ENCODE data around the gene TBP. TPM values are rescaled to one million over a fixed set of nuclear protein-coding genes. Genes with fewer than 3 reads are reported as not detected.
A peak's percentile ranks its signal among the peaks of the same experiment; 100 is the strongest.

Gene TBP
- total RNA-seq, 1 donor from 2014 or later, result 19.3 TPM

DNA sequence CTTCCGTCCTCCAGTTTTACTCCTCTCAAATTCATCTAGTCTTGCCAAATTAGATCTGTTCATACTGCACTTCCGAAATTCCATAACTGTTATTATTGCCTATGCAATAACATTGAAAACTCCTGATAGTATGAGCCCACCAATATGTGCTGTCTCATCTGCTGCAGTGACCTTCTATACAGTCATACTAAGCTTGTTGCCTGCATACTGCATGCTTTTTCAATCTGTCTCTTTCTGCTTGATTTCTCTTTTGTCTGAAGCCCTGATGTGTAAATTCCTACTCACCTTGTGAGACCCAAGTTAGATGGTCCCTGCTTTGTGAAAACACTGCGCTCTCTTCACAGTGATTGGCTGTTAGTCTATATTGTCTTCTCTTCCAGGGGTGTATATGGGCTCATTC, 1.1 kb downstream of the TBP start:
- Histone ChIP-seq H3K9ac (ENCODE audit: low read length) (peak overlapping the region; percentile 97), H3K27ac (ENCODE audit: low read depth, low read length) (no peak overlapping the region), H3K9me3 (ENCODE audit: insufficient read depth, low read depth, low read length) (no peaks in the 10 kb centered on the region), H4K20me1 (ENCODE audit: insufficient read depth, low read length) (peaks cover 36% of the 10 kb centered on the region), H2AFZ (ENCODE audit: low read depth, low read length) (no peak overlapping the region), H3K79me2 (ENCODE audit: insufficient read depth, low read length) (peaks cover 73% of the 10 kb centered on the region), H3K36me3 (ENCODE audit: insufficient read depth, low read length) (no peaks in the 10 kb centered on the region), H3K4me2 (ENCODE audit: low read length) (peak overlapping the region; percentile 96), H3K4me3 (ENCODE audit: insufficient read depth, low read depth, low read length) (peak overlapping the region; percentile 91), H3K4me1 (ENCODE audit: insufficient read depth, low read length) (peaks cover 20% of the 10 kb centered on the region), H3K27me3 (ENCODE audit: insufficient read depth, low read length) (no peaks in the 10 kb centered on the region)
- Mint-ChIP-seq H3K27me3 (ENCODE audit: low read depth, unreplicated experiment) (no peaks in the 10 kb centered on the region), H3K27ac (ENCODE audit: unreplicated experiment) (no peak overlapping the region), H3K36me3 (ENCODE audit: low read depth, unreplicated experiment) (peaks cover 2% of the 10 kb centered on the region), H3K9me3 (ENCODE audit: unreplicated experiment) (no peaks in the 10 kb centered on the region), H3K4me3 (ENCODE audit: unreplicated experiment) (no peak overlapping the region), H3K4me1 (ENCODE audit: low read depth, unreplicated experiment) (peaks cover 10% of the 10 kb centered on the region)
- no peak for TF ChIP-seq CTCF (IDR thresholded peaks at IDR 0.05; ENCODE audit: insufficient read depth, low read depth, low read length)
- TF ChIP-seq EZH2 (IDR thresholded peaks at IDR 0.05; ENCODE audit: insufficient read depth, low read length), result no peak
- DNase-seq (ENCODE audit: low read depth) (no peak), FAIRE-seq (no peak)

- no peak overlapping the region for H3K4me2 ChIP-seq (ENCODE audit: low read length)
- no peak overlapping the region for H3K4me3 ChIP-seq (ENCODE audit: insufficient read depth, low read depth, low read length)
- H3K9me3 ChIP-seq (ENCODE audit: insufficient read depth, low read depth, low read length), result no peaks in the 10 kb centered on the region
- Mint-ChIP-seq H3K4me1 (ENCODE audit: low read depth, unreplicated experiment) (no peaks in the 10 kb centered on the region), H3K27ac (ENCODE audit: unreplicated experiment) (no peak overlapping the region), H3K9me3 (ENCODE audit: unreplicated experiment) (no peaks in the 10 kb centered on the region), H3K36me3 (ENCODE audit: low read depth, unreplicated experiment) (peaks cover 4% of the 10 kb centered on the region), H3K27me3 (ENCODE audit: low read depth, unreplicated experiment) (no peaks in the 10 kb centered on the region), H3K4me3 (ENCODE audit: unreplicated experiment) (no peak overlapping the region)
- H3K36me3 ChIP-seq (ENCODE audit: insufficient read depth, low read length), result peaks cover 28% of the 10 kb centered on the region
- H3K4me1 ChIP-seq (ENCODE audit: insufficient read depth, low read length), result no peaks in the 10 kb centered on the region
- peaks cover 44% of the 10 kb centered on the region for H3K79me2 ChIP-seq (ENCODE audit: insufficient read depth, low read length)
- no peaks in the 10 kb centered on the region for H3K27me3 ChIP-seq (ENCODE audit: insufficient read depth, low read length)
- FAIRE-seq (no peak), DNase-seq (ENCODE audit: low read depth) (no peak)
- no peak overlapping the region for H3K9ac ChIP-seq (ENCODE audit: low read length)
- H3K27ac ChIP-seq (ENCODE audit: low read depth, low read length), result no peak overlapping the region
- TF ChIP-seq CTCF (IDR thresholded peaks at IDR 0.05; ENCODE audit: insufficient read depth, low read depth, low read length) (no peak), EZH2 (IDR thresholded peaks at IDR 0.05; ENCODE audit: insufficient read depth, low read length) (no peak)
- H2AFZ ChIP-seq (ENCODE audit: low read depth, low read length), result no peak overlapping the region
- peaks cover 10% of the 10 kb centered on the region for H4K20me1 ChIP-seq (ENCODE audit: insufficient read depth, low read length)
Observed at GRCh38 chr6:170561555-170561954, 7.4 kb downstream of the TBP start.

- no peak overlapping the region for H3K4me2 ChIP-seq (ENCODE audit: low read length)
- no peak for FAIRE-seq
- H3K9ac ChIP-seq (ENCODE audit: low read length), result no peak overlapping the region
- H3K9me3 ChIP-seq (ENCODE audit: insufficient read depth, low read depth, low read length), result no peaks in the 10 kb centered on the region
- H3K79me2 ChIP-seq (ENCODE audit: insufficient read depth, low read length), result peaks cover 25% of the 10 kb centered on the region
- no peak overlapping the region for H3K4me3 Mint-ChIP-seq (ENCODE audit: unreplicated experiment)
- H3K4me3 ChIP-seq (ENCODE audit: insufficient read depth, low read depth, low read length), result no peak overlapping the region
- no peak overlapping the region for H2AFZ ChIP-seq (ENCODE audit: low read depth, low read length)
- H3K9me3 Mint-ChIP-seq (ENCODE audit: unreplicated experiment), result no peaks in the 10 kb centered on the region
- H3K4me1 ChIP-seq (ENCODE audit: insufficient read depth, low read length), result no peaks in the 10 kb centered on the region
- peaks cover 2% of the 10 kb centered on the region for H4K20me1 ChIP-seq (ENCODE audit: insufficient read depth, low read length)
- H3K27ac ChIP-seq (ENCODE audit: low read depth, low read length), result no peak overlapping the region
- TF ChIP-seq EZH2 (IDR thresholded peaks at IDR 0.05; ENCODE audit: insufficient read depth, low read length), result no peak
- TF ChIP-seq CTCF (IDR thresholded peaks at IDR 0.05; ENCODE audit: insufficient read depth, low read depth, low read length), result no peak
- DNase-seq (ENCODE audit: low read depth), result no peak
- H3K27me3 Mint-ChIP-seq (ENCODE audit: low read depth, unreplicated experiment), result no peaks in the 10 kb centered on the region
- peaks cover 44% of the 10 kb centered on the region for H3K36me3 ChIP-seq (ENCODE audit: insufficient read depth, low read length)
- H3K36me3 Mint-ChIP-seq (ENCODE audit: low read depth, unreplicated experiment), result peaks cover 2% of the 10 kb centered on the region
- H3K4me1 Mint-ChIP-seq (ENCODE audit: low read depth, unreplicated experiment), result no peaks in the 10 kb centered on the region
- H3K27ac Mint-ChIP-seq (ENCODE audit: unreplicated experiment), result no peak overlapping the region
- H3K27me3 ChIP-seq (ENCODE audit: insufficient read depth, low read length), result no peaks in the 10 kb centered on the region
Observed at GRCh38 chr6:170564936-170565530, 10.9 kb downstream of the TBP start.

All from astrocyte (in vitro differentiated cells and primary cell).